OCI-M2 (cell line): ENCODE results near the gene CENPO.
"Not testable (repeated sequence)": the region's sequence is repeated elsewhere in the genome, so short reads cannot be mapped to it uniquely, and the experiment has no call there.

Source experiments
- DNase-seq: peaks from one replicate; lab custom pipeline; 2025; ENCODE audit not compliant: unreplicated experiment; lab: John Stamatoyannopoulos, UW

Gene CENPO

DNA sequence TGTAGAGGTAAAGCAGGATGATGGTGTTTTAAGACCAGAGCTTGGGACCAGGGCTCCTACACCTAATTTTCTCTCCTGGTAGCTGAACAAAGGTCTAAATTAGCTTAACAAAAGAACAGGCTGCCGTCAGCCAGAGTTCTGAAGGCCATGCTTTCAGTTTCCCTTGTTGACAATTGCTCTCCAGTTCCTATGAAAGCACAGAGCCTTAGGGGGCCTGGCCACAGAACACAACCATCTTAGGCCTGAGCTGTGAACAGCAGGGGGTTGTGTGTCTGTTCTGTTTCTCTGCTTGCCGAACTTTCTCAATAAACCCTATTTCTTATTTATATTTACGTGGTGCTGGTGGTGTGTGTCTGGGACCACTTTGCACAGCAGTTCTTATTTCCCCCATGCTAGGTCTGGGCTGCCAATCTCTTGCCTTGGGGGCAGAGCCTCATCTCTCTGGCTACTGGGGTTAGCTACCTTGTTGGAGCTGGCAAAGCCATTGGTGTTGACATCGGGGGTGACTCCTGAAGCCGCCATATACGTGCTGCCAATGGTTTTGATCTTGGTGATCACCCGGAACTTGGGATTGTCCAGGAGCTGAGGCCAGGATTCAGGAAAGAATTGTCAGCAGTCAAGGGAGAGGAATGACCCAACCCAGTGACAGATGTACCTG is 29.0 kb downstream of the CENPO start:
- DNase-seq = no peak

DNA sequence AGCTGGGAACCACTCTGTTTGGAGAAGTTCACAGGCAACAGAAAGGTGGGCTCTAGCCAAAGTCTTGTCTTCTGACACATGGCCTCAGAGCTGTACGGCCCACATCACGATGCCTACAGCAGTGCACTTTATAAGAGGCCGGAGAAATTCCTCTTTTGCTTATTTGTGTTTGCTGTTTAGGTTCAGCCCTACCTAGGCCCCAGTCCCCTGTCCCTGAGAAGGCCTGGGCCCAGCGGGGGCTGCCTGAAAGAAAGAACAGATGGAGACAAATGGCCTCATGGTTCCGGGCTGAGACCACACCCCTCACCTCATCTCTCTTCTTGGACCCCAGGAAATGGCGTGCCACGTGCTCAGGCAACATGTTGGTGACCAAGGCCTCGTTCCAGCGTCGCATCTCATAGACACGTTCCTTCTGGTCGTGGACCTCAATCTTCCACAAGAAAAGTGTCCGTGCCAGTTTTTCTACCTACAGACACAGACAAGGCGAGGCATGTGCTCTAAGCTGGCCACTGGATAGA is 30.9 kb downstream of the CENPO start:
- no peak for DNase-seq

DNA sequence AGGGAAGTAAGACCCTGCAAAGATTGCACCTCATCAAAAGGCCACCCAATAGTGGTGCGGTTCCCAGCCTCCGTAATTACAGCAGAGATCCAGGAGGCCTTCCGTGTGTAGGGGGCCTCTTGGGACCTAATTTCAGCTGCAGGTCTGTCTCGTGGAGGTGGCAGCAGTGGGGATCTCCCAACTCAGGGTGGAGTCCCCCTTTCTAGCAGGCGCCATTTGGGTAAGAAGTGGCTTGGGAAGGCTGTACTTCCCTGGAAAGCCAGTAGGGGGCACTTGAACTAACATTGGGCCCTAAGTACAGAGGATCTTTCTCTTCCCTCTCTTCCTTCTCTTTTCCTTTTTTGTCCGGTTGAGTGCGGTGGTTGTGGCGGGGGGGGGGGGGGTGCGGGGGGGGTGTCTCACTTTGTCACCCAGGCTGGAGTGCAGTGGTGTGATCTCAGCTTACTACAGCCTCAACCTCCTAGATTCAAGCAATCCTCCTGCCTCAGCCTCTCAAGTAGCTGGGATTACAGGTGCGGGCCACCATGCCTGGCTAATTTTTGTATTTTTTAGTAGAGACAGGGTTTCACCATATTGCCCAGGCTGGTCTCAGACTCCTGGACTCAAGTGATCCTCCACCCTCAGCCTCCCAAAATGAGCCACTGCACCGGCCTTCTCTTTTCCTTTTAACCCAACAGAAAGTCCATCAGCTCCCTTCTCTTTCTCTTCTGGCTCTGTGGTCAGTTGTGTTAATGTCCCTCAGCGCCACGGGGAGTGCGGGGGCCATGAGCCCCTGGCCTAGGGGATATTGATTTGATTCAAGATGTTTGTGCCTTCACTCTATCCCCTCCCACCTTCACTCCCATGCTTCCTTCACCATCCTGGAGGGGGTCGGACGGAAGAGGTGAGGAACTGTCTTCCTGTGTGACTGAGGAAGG is 32.0 kb downstream of the CENPO start:
- no peak for DNase-seq

DNA sequence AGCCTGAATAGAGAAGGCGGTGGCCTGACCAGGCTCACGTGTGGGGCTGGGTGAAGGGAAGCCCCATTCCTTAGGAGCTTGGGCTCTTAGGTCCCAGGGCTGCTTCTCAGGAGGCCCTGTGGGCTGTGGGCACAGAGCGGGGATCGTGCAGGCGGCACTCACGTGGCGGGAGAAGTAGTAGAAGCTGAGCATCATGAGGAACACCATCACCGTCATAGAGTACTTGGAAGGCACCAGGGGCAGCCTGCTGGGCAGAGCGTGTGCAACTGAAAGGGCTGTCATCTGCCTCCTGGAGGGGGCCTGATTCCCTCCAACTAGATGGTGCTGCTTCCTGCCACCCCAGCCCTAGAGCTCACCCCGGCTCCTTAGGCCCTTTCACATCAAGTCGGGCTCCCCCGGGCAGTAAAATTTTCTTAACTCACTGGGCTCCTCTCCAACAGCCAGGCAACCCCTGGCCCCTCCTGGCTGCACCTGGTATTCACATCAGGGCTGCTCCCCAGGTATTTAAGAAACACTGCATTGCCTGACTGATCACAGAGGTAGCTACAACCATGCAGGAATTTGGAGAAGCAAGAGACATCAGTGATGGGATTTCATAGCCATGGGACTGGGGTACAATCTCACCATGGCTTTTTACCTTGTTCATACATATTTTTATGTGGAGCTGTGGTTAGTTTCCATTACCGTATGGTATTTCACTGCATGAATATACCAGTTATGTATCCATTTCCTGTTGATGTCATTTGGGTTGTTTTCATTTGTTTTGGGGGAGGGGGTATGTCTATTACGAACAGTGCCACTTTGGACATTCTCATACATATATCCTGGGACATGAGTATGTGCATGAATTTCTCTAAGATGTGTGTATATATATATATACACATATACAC is 32.9 kb downstream of the CENPO start:
- no peak for DNase-seq

DNA sequence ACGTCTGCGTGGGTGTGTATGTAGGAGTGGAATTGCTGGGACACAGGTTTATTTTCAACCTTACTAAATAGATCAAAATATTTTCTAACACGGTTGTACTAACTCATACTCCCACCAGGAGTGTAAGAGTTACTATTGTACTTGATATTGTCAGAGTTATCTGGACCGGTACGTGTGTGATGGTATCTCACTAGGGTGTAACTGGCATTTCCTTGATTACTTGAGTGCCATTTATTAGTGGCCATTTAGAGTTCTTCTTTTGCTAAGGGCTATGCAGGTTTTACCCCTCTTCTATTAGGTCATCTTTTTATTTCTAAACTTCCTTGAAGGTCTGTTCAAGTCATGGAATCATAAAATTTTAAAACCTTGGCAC is 33.5 kb downstream of the CENPO start:
- DNase-seq = no peak

DNA sequence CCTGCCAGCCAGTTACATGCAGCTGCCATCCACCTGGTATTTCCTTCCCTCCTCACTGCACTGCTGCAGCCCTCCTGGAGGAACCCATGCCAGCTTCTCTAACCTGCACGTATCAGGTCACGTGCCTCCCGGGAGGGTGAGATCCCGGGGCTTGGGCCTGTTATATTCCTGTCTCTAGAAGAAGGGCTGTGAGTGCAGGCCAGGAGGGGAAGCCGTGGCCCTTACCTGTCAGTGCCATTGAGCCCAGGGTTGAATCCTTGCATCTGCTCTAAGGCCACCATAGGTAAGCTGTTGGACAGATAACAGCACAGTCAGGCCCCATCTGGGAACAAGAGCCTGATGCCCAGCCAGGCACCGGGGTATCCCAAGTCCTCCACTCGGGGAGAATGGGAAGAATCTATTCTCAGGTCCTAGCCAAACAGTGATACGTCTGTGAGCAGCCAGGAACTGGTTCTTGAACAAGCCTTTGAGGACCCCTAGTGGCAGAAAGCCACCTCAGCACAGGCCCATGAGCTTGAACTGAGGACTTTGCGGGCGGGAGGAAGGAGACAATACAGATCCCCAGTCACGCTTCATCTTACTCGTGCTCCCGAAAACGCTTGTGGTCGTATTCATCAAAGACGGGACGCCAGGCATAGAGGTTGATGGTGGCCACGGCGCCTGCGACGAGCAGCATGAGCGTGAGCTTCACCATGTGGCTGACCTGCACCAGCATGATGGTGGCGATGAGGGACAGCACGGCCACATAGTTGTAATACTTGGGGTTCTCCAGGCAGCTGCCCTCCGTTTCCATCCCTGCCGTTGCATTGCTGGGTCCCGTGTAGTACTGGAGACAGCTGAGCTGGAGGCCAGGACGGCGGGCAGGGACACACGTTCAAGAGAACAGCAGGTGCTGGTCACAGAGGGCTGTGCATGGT is 34.4 kb downstream of the CENPO start:
- peak; percentile 20 for DNase-seq

DNA sequence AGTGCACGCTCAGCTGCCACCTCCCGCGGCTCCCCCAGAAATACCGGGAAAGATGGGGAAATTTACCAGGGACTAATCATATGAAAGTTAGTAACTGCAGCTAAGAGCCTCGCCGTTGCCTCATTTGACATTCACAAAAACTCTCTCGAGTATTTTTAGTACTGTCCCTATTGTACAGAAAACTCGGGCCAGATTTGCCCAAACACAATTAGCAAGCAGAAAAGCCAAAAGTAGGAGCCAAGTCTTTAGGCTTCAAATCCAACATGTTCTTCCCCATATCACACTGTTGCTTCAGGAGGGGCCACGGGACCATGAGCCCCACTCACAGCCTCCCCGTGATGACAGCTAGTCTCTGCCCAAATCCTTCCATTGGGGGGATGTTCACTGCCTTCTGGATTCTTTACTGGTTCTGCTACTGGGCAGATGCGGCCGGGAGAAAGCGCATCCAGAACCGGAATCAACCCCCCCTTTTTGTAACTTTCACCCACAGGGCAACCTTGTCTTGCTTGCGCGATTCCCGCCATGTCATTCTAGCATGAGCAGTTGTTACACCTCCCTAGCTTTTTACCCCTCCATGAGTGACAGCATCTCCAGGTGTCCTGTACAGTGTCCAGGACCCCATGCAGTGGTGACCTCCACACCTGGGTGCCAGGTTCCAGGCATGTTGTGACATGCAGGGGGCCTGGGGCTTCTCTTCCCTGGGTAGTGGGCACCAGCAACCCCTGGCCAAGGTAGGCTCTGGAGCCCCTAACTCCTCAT is 35.2 kb downstream of the CENPO start:
- no peak for DNase-seq

DNA sequence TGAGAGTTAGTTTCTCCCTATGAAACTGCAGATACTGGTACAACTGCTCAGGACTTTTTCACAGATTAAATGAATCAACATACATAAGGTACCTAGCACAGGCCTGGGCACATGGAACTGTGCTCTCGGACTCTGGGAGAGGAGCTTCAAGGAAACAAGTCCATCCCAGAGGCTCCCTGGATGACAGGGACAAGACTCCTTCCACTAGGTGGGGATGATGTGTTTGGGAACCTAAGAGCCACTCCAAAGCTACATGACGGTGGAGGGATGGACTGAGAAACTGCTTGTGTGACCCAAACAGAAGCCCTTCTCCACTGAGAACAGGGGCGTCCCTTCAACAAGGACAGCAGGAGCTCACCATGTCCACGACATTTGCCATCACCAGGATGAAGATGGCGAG is 37.1 kb downstream of the CENPO start:
- DNase-seq = no peak

DNA sequence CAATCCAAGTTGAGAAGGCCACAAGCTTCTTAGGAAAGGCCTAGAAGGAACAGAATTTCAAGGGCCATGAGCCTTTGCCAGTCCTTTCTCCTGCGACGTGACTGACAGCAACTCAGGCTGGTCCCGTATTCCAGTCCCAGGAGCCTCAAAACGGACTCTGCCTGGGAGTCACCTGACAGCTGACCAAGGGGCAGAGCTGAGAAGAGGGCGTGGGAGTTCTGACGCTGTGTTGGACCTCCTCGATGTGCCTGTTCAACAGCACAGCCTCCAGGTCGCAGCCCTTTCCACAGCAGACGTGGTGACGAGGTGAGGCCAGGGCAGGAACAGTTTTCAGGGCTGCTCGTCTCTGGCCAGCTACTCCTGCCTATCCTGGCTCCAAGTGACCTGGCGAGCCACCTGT is 37.6 kb downstream of the CENPO start:
- no peak for DNase-seq

DNA sequence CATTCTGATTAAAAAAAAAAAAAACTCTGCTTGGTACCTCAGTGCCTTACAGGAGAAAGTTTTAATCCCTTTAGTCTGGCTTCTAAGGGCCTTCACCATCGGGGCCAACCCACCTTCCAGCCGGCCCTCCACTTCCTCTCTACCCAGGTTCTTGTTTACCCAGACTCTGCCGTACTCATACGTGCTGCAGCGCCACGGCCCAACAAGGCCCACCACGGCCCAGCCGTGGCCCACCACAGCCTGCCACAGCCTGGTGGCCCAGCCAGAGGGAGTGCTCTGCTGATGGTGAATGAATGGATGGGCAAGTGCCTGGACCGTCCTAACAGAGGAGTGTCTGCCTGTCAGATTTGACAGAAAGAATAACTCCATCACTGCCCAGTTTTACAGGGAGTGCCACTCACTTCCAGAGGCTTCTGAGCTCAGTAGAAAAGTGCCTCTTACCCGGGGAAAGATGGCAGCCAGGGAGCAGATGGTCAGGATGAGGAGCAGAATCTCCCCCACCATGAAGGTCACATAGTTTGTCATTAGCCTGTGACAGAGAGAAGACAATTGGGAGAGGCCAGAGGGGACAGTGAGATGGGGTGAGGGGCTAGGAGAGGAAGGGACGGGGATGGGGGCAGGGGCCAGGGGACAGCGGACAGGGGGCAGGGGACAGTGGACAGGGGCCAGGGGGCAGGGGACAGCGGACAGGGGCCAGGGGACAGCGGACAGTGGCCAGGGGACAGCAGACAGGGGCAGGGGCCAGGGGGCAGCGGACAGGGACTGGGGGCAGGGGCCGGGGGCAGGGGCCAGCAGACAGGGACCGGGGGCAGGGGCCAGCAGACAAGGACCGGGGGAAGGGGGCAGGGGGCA is 38.2 kb downstream of the CENPO start:
- DNase-seq = no peak

DNA sequence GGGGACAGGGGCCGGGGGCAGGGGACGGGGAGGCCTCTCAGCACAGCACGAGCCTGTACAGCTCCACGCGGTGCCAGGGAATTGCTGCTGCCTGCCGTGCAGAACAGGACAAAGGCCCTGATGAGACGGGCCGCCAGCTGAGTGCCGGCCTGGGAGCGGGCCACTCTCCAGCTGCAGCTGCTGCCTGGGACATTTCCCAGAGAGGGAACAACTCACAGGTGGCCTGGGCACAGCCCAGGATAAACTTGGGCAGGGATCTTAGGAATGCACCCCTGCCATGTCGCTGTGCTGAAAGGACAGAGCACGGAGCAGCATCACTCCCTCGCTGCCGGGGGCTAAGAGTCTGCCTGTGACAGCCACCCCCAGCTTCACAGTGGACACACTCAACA is 38.8 kb downstream of the CENPO start:
- DNase-seq = no peak

DNA sequence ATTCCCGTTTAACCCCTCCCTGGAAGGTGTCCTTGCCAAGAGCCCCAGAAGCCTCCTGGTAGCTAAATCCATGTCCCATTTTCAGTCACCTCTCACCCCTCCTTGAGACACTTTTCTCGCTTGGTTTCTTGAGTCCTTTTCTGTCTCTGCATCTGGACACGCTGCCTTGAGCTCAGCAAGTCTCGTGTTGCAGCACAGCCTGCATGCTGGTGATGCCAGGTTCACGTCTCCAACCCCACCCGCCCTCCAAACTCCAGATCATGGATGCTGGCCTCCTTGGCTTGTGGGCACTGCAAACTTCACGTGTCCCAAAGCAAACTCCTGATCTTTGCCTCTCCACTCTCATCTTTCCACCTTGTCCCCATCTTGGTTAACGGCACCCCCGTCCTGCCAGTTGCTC is 39.3 kb downstream of the CENPO start:
- DNase-seq = no peak

DNA sequence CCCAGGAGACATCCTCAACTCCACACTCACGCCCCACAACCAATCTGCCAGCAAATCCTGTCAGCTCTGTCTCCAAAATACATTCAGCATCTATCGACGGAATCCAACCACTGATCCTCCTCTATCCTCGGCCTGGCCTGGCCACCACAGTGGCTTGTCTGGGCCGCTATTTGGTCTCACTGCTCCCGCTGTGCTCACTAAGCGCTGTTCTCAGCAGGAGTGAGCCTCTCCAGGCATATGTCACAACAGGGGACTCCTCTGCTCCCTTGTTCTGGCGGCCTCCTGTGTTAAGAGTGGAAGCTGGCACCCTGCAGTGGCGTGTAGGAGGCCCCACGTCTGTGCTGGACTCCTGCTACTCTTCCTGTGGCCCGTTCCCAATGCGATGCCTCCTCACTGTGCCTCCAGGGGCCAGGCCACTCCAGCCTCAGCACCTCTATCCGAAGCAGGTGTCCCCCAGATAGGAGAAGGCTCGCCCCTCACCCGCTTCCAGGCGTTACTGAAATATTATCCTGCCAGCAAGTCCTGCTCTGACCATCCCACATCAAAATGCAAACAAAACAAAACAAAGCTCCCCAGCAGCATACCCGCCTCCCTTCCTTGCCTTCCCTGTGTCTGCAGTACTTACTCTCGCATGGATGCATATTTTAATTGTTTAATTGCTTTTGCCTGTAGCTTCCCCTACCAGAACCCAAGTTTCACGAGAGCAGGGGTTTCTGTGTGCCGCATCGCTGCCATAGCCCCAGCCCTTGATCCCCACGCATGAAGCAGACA is 39.9 kb downstream of the CENPO start:
- no peak for DNase-seq

DNA sequence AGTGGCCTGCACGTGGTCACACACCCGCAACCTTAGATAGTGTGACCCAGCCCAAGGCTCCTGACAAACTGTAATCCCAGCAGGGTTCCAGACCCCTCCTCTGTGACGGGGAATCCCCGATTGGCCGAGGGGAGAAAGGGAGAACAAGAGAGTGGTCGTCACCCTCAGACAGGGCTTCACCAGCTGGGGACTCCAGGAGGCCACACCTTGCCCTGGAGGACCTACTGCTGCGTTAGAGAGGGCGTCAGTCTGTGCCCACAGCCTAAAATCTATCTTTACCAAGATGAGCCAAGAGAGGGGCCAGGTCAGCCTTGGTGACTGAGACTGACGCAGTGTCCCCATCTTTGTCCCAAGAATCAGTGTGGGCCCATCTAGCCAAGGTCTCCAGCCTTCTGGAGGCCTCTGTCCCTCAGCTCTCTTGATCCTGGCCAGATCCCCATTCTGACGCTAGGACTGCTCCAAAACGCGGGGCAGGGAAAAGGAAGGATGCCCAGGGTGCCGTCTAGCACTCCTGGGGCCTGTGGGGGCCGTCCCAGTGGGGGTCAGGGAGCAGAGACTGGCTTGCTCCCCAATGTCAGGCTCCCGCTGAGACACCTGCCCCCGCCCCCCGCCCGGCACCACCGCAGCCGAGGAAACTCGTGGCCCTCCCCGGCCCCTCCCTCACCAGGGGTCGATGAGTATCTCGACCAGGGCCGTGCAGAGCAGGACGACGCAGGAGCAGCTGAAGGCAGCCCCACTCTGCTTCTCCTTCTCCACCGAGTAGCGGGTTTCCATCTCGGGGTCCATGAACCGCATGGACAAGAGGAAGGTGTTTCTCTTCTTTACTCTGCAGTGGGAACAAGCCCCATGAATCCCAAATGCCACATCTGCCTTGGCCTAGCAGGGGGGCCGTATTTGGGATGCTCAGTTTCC is 40.9 kb downstream of the CENPO start:
- DNase-seq = no peak

DNA sequence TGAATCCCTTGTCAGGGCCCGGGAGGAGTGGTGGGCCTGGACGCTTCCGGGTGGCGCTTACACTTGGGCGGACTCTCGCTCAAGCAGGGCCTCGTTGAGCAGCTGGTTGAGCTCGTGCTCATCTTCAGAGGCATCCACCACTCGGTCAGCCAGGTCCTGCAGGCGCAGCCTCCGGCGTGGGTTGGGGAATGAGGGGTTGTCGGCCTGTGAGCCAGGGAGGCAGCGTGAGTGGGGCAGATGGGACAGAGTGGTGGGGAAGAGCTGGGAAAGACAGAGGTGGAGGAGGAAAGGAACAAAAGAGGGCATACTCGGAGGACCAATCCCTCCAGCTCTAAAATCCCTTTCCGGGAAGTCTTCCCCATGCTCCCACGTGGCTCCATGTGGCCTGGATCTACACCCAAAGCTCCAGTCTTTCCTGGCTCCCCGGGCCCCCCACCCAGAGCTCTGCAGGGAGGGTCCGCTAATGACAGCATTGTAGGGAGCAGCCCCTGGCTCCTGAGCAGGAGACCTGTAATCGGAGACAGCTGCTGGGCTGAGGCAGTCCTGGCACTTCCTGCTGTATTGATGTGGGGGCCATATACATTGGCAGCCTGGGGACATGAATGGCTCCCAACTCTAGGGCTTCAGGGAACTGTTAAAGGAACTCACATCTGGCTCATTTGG is 41.6 kb downstream of the CENPO start:
- DNase-seq = no peak

DNA sequence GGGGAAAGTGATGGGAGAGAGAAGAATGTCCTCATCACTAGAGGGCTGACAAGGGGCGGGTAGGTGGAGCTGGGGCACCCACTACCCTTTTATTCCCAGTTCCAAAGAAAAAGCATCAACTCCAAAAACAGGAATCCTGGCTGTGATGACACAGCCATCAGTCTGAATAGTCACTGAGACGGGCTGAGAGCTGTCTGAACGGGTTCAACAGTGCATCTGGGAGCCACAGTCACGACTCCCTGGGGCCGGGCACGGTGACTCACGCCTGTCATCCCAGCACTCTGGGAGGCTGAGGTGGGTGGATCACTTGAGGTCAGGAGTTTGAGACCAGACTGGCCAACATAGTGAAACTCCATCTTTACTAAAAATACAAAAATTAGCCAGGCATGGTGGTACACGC is 42.2 kb downstream of the CENPO start:
- DNase-seq = not testable (repeated sequence)
